HL-60 (cell line): Measurements from ENCODE around the gene RASAL3.

Experiments used
- DNase-seq, 2 experiments: peaks; one replicate each; pipeline ENCODE4 v3.0.0-alpha.2; 2010 to 2020; ENCODE audit warnings: low read depth in 1 of 2, low spot score in 1 of 2
- H3K27ac ChIP-seq: fragments of 250-450 bp; sonication (Bioruptor Pico); replicated peaks from 2 replicates; pipeline ENCODE4 v1.5.1; 2020; ENCODE audit warnings: mild to moderate bottlenecking, moderate library complexity
- H3K27me3 ChIP-seq: fragments of 250-450 bp; sonication (Bioruptor Pico); 2 replicates; pipeline ENCODE4 v1.5.1; 2021; ENCODE audit warnings: mild to moderate bottlenecking, moderate library complexity; ENCODE audit not compliant: insufficient read depth, poor library complexity, severe bottlenecking
- H3K4me3 ChIP-seq: replicated peaks from 2 replicates; pipeline ENCODE4 v1.5.1; 2011; ENCODE audit warnings: mild to moderate bottlenecking, control low read depth, low read length; ENCODE audit not compliant: insufficient read depth
- GABPA ChIP-seq: IDR thresholded peaks from 2 replicates; pipeline ENCODE4 v1.6.1; 2012; ENCODE audit warnings: low read depth
- POLR2AphosphoS5 ChIP-seq: IDR thresholded peaks from 2 replicates; pipeline ENCODE4 v1.6.1; 2012; ENCODE audit warnings: low read depth
- SPI1 ChIP-seq: IDR thresholded peaks from 2 replicates; pipeline ENCODE4 v1.6.1; 2012; ENCODE audit warnings: low read depth, mild to moderate bottlenecking, borderline replicate concordance
- TF ChIP-seq, protein P1 (sequence below): IDR thresholded peaks from one replicate; pipeline ENCODE4 v1.5.1; 2011; ENCODE audit warnings: low read length, control low read depth, inconsistent platforms; ENCODE audit not compliant: insufficient read depth
- TF ChIP-seq, protein P2 (sequence below): IDR thresholded peaks from 2 replicates; pipeline ENCODE4 v1.6.1; 2012; ENCODE audit warnings: low read depth; ENCODE audit not compliant: insufficient replicate concordance

Gene RASAL3

DNA sequence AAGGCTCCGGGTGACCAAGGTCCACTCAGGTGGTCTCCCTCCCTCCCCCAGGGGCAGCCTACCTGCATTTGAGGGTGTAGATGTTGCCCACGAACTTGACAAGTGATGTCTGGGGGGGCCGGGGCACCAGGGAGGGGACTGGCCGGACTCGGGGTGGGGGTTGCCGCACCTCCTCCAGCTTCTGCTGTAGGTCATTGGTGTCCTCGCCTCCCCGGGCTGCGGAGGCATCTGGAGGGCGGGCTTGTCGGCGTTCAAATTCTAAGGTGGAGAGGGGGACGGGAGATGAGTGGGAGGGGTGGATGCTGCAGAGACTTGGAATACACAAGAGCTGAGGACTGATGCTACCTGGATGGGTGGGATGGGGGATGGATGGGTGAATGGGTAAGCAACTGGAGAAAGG lies 40.2 kb downstream of the RASAL3 start:
- H3K4me3 ChIP-seq = no peak overlapping the region
- no peak overlapping the region for H3K27ac ChIP-seq
- DNase-seq = no peak
- TF ChIP-seq, protein P1, sequence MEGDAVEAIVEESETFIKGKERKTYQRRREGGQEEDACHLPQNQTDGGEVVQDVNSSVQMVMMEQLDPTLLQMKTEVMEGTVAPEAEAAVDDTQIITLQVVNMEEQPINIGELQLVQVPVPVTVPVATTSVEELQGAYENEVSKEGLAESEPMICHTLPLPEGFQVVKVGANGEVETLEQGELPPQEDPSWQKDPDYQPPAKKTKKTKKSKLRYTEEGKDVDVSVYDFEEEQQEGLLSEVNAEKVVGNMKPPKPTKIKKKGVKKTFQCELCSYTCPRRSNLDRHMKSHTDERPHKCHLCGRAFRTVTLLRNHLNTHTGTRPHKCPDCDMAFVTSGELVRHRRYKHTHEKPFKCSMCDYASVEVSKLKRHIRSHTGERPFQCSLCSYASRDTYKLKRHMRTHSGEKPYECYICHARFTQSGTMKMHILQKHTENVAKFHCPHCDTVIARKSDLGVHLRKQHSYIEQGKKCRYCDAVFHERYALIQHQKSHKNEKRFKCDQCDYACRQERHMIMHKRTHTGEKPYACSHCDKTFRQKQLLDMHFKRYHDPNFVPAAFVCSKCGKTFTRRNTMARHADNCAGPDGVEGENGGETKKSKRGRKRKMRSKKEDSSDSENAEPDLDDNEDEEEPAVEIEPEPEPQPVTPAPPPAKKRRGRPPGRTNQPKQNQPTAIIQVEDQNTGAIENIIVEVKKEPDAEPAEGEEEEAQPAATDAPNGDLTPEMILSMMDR = no peak
- TF ChIP-seq POLR2AphosphoS5 (no peak), GABPA (no peak), SPI1 (no peak)
- TF ChIP-seq, protein P2, sequence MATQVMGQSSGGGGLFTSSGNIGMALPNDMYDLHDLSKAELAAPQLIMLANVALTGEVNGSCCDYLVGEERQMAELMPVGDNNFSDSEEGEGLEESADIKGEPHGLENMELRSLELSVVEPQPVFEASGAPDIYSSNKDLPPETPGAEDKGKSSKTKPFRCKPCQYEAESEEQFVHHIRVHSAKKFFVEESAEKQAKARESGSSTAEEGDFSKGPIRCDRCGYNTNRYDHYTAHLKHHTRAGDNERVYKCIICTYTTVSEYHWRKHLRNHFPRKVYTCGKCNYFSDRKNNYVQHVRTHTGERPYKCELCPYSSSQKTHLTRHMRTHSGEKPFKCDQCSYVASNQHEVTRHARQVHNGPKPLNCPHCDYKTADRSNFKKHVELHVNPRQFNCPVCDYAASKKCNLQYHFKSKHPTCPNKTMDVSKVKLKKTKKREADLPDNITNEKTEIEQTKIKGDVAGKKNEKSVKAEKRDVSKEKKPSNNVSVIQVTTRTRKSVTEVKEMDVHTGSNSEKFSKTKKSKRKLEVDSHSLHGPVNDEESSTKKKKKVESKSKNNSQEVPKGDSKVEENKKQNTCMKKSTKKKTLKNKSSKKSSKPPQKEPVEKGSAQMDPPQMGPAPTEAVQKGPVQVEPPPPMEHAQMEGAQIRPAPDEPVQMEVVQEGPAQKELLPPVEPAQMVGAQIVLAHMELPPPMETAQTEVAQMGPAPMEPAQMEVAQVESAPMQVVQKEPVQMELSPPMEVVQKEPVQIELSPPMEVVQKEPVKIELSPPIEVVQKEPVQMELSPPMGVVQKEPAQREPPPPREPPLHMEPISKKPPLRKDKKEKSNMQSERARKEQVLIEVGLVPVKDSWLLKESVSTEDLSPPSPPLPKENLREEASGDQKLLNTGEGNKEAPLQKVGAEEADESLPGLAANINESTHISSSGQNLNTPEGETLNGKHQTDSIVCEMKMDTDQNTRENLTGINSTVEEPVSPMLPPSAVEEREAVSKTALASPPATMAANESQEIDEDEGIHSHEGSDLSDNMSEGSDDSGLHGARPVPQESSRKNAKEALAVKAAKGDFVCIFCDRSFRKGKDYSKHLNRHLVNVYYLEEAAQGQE = no peak
- H3K27me3 ChIP-seq = no peaks in the 10 kb centered on the region

DNA sequence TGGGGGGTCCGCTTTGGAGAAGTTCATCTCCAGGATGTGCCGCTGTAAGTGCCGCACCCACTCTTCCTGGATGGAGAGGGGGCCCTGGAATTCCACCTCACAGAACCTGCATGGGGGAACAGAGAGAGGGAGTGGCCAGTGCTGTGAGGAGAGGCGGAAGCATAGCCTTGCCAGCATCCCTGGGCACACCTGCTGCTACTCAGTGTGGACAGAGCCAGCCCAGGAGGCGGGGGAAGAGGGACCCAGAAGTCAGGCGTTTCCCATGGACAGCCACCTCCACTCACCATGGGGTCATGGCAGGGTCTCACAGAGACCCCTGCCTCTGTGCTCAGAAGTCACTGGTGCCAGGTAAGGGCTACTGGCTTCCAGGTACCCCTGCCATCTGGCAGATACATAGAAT lies 41.2 kb downstream of the RASAL3 start:
- H3K27ac ChIP-seq = no peak overlapping the region
- DNase-seq = no peak
- no peak overlapping the region for H3K4me3 ChIP-seq
- TF ChIP-seq, protein P2 = no peak
- TF ChIP-seq GABPA (no peak), SPI1 (no peak), POLR2AphosphoS5 (no peak)
- TF ChIP-seq, protein P1 = no peak
- no peaks in the 10 kb centered on the region for H3K27me3 ChIP-seq

DNA sequence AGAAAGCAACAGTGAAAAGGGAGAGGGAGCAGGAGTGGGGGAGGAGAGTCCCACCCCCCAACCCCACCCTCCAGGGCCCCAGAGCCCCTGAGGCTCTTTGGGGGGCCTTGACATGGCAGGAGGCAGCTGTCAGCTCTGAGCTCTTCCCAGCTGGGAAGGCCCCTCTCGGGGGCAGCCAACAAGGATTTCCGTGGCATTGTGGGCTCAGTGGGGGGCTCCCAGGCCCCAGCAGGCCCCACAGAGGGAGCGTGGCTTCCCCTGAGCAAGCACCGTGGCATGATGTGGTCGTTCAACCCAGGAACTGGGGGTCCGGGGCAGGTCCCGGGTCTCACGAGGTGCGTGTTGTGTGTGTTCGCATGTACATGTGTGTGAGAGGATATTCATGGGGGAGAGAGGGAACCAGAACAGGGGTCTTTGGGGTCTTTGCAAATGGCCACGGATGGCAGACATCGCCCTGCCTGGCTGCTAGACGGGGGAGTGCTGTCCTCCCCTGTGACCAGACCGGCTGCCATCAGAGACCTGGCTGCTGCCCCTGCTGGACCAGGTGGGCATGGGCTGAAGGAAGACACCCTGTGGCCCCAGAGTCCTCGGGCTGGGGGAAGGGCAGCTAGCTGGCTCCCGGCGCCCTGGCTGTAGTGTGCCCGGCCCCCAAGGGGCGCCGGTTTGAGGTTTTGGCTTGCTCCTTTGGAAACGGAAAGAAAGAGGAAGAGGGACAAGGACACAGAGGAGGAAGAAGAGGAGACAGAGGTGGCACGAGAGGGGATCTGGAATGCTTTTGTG lies 41.9 kb downstream of the RASAL3 start:
- no peak overlapping the region for H3K27ac ChIP-seq
- TF ChIP-seq SPI1 = peak; percentile 7; the same call in 1 of the 2 replicates
- TF ChIP-seq, protein P2 = no peak
- DNase-seq = no peak
- no peak overlapping the region for H3K4me3 ChIP-seq
- no peaks in the 10 kb centered on the region for H3K27me3 ChIP-seq
